C4-2B (cell line): ENCODE measurements around the gene GALNTL6.
"Not testable (repeated sequence)": the region's sequence is repeated elsewhere in the genome, so short reads cannot be mapped to it uniquely, and the experiment has no call there.

Experiments
- H3K27ac ChIP-seq: fragments of 450-650 bp; 2 replicates; pipeline ENCODE4 v1.5.1; 2017
- ZFX ChIP-seq: fragments of 450-650 bp; IDR thresholded peaks from 2 replicates; pipeline ENCODE4 v1.6.1; 2017
- TF ChIP-seq, protein P1 (sequence below): fragments of 450-650 bp; conservative IDR thresholded peaks from 2 replicates; pipeline ENCODE4 v1.5.1; 2017; ENCODE audit warnings: mild to moderate bottlenecking

Gene GALNTL6

GRCh38 chr4:172892300-172892699 lies 1079.1 kb downstream of the GALNTL6 start:
- no peak overlapping the region for H3K27ac ChIP-seq
- TF ChIP-seq, protein P1, sequence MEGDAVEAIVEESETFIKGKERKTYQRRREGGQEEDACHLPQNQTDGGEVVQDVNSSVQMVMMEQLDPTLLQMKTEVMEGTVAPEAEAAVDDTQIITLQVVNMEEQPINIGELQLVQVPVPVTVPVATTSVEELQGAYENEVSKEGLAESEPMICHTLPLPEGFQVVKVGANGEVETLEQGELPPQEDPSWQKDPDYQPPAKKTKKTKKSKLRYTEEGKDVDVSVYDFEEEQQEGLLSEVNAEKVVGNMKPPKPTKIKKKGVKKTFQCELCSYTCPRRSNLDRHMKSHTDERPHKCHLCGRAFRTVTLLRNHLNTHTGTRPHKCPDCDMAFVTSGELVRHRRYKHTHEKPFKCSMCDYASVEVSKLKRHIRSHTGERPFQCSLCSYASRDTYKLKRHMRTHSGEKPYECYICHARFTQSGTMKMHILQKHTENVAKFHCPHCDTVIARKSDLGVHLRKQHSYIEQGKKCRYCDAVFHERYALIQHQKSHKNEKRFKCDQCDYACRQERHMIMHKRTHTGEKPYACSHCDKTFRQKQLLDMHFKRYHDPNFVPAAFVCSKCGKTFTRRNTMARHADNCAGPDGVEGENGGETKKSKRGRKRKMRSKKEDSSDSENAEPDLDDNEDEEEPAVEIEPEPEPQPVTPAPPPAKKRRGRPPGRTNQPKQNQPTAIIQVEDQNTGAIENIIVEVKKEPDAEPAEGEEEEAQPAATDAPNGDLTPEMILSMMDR: peak; percentile 91
- no peak for TF ChIP-seq ZFX

DNA sequence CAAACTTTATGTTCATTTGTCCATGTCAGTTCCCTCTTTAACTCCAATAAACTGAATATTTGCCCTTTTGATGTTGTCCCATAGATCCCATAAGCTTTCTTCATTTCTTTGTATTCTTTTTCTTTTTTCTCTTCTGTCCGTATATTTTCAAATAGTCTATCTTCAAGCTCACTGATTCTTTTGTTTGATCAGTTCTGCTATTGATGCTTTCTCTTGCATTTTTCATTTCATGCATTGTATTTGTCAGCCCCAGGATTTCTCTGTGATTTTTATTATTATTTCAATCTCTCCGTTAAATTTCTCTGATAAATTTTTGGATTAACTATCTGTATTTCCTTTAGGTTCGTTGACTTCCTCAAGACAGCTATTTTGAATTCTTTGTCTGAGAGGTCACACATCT lies 1082.5 kb downstream of the GALNTL6 start:
- no peak overlapping the region for H3K27ac ChIP-seq
- no peak for TF ChIP-seq ZFX
- TF ChIP-seq, protein P1: no peak

- no peak for TF ChIP-seq ZFX
- TF ChIP-seq, protein P1: no peak
- H3K27ac ChIP-seq: no peak overlapping the region
Observed at GRCh38 chr4:172897046-172897445, 1083.8 kb downstream of the GALNTL6 start.

GRCh38 chr4:172898715-172899114 lies 1085.5 kb downstream of the GALNTL6 start:
- no peak overlapping the region for H3K27ac ChIP-seq
- TF ChIP-seq, protein P1: no peak
- TF ChIP-seq ZFX: no peak

DNA sequence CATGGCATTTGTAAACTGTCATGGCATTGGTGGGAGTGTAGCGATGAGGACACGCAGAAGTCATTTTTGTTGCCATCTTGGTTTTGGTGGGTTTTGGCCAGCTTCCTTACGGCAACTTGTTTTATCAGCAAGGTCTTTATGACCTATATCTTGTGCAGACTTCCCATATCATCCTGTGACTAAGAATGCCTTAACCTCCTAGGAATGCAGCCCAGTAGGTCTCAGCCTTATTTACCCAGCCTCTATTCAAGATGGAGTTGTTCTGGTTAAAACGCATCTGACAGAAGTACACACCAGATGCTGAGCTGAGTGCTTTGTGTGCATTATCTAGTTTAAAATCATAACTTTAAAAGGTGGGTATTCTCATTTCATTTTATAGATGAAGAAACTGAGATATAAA lies 1086.7 kb downstream of the GALNTL6 start:
- H3K27ac ChIP-seq: no peak overlapping the region
- TF ChIP-seq, protein P1: no peak
- TF ChIP-seq ZFX: no peak

- TF ChIP-seq, protein P1: no peak
- no peak for TF ChIP-seq ZFX
- no peak overlapping the region for H3K27ac ChIP-seq
Observed at GRCh38 chr4:172900900-172901299, 1087.7 kb downstream of the GALNTL6 start.

DNA sequence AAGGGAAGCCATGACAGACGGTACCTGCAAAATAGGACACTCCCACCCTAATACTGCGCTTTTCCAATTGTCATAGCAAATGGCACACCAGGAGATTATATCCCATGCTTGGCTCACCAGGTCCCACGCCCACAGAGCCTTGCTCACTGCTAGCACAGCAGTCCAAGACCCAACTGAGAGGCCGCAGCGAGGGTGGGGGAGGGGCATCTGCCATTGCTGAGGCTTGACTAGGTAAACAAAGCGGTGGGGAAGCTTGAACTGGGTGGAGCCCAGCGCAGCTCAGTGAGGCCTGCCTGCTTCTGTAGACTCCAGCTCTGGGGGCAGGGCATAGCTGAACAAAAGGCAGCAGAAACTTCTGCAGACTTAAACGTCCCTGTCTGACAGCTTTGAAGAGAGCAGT lies 1099.3 kb downstream of the GALNTL6 start:
- H3K27ac ChIP-seq: not testable (repeated sequence)

- not testable (repeated sequence) for H3K27ac ChIP-seq
Observed at GRCh38 chr4:172917403-172917802, 1104.2 kb downstream of the GALNTL6 start.

DNA sequence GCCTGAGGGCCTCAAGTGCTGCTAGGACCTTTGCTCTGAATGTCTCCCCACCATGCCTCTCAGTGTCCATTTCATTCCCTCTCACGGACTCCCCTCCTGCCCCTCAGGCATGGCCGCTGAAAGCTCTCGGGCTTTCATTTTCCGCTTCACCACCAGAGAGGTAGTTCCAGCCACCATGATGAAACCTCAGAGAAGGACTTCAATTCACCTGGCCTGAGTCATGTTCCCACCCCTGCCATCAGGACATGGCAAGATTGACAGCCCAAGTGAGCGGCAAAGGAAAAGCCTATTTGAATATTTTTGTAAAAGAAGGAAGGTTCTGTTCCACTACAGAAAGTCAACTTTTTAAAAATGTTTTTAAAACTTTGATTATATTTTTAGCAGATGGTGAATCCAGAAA lies 1106.1 kb downstream of the GALNTL6 start:
- H3K27ac ChIP-seq: no peak overlapping the region
- TF ChIP-seq, protein P1: no peak
- TF ChIP-seq ZFX: no peak
